Pancreas (tissue), 10 donors: ENCODE results near the gene MARS2. TPM values are rescaled to one million over a fixed set of nuclear protein-coding genes. Genes with fewer than 3 reads are reported as not detected.

Source experiments
- ATAC-seq, 4 donors: fragments of 200-7000 bp; cut with Tn5 transposase; one replicate each; pipeline versions ENCODE4 v1.8.0 to v1.9.1; 2020; ENCODE audit warnings: mild to moderate bottlenecking in 4 of 4, moderate library complexity in 4 of 4
- DNase-seq, 6 donors: peaks; one replicate each; pipeline ENCODE4 v3.0.0-alpha.2; 2020
- FAIRE-seq: peaks from 2 replicates; lab custom pipeline; 2012; peaks lifted over from hg19 to GRCh38; lab: Jason Lieb, UNC
- H3K27ac ChIP-seq, 4 donors: fragments of 200-600 bp; sonication (generic); 1 replicate in 3 of 4; 2 replicates in 1 of 4; pipeline versions ENCODE4 v1.5.0 to v1.8.0; 2020
- H3K27me3 ChIP-seq, 4 donors: fragments of 200-600 bp; one replicate each; pipeline ENCODE4 v1.8.0; 2021
- H3K36me3 ChIP-seq, 3 donors: fragments of 200-600 bp; sonication (generic) in 1 of 3; one replicate each; pipeline versions ENCODE4 v1.5.0 to v1.8.0; 2020 to 2021
- H3K4me1 ChIP-seq, 3 donors: fragments of 200-600 bp; one replicate each; pipeline ENCODE4 v1.8.0; 2021
- H3K4me3 ChIP-seq, 4 donors: fragments of 200-600 bp; sonication (generic) in 2 of 4; one replicate each; pipeline versions ENCODE4 v1.5.0 to v1.8.0; 2020 to 2021
- H3K9me3 ChIP-seq, 4 donors: fragments of 200-600 bp; one replicate each; pipeline ENCODE4 v1.8.0; 2021
- WGBS, 2 donors: extraction: QIAGEN DNeasy Blood & Tissue Kit; methylation state at CpG; one replicate each; pipeline ENCODE4 v1.1.7; 2013; 5-methylcytosine and 5-hydroxymethylcytosine counted together
- intact Hi-C, 3 donors: fragments of 100-400 bp; cut with DNase I; formaldehyde crosslinking; loops; one replicate each; pipeline versions ENCODE4 v1.11.1 to v1.14.2; 2022
- polyA plus RNA-seq, 2 donors: library from polyadenylated mRNA; stranded (reverse); fragments of 200-250 nt; gene quantifications; one replicate each; pipeline ENCODE4 v1.2.3, GENCODE V29; 2013
- total RNA-seq, 6 donors: library from RNA; stranded (reverse); fragmentation: NEBNext Ultra II Directional in 4 of 6; extraction: Animal tissue kit (Norgen Biotek cat#: 25700) in 4 of 6; gene quantifications; one replicate each; pipeline versions ENCODE4 v1.2.1 to v1.2.4, GENCODE V29; 2021 to 2023
- TF ChIP-seq, protein P1 (sequence below), 4 donors: fragments of 200-600 bp; sonication (generic) in 3 of 4; IDR thresholded peaks; one replicate each; pipeline versions ENCODE4 v1.5.0 to v1.8.0; 2021; ENCODE audit warnings: antibody characterized with exemption in 4 of 4
- donor health status: healthy with polysubstance abuse.
- donor health status: DM: no; HTN: no; CAD: no; lungs with moderate emphysema.
- donor health status: DM: no; HTN: no; CAD: no.
- donor health status: control.
- donor health status: control.
- donor health status: Bipolar disorder and iron deficiency.
- donor health status: DM: yes; HTN: yes; CAD: no.
- donor health status: DM: no; HTN: no; CAD: no.
- donor health status: DM: no; HTN: no; CAD: no.
- donor health status: DM: yes; HTN: yes; CAD: no.

Gene MARS2
- 1 to 10 TPM; 2.0 to 5.3 (median 4.0) TPM for total RNA-seq
- polyA plus RNA-seq: 1 to 10 TPM; 1.4 to 2.6 TPM

- no peaks in the 10 kb centered on the region for H3K27me3 ChIP-seq
- WGBS, 2 donors: 0% methylated on average over 84 to 86 of the region's 86 CpGs
- intact Hi-C loops: no loop called here
- FAIRE-seq (no peak), DNase-seq (peak; percentile 88 to 98 (median 95)), ATAC-seq (peak; percentile 93 to 97 (median 96))
- peak within 1 kb of the TSS; percentile 64 to 88 (median 78) for H3K27ac ChIP-seq
- peak within 1 kb of the TSS; percentile 66 to 95 (median 82) for H3K4me3 ChIP-seq
- no peaks in the 10 kb centered on the region for H3K36me3 ChIP-seq
- TF ChIP-seq, protein P1, sequence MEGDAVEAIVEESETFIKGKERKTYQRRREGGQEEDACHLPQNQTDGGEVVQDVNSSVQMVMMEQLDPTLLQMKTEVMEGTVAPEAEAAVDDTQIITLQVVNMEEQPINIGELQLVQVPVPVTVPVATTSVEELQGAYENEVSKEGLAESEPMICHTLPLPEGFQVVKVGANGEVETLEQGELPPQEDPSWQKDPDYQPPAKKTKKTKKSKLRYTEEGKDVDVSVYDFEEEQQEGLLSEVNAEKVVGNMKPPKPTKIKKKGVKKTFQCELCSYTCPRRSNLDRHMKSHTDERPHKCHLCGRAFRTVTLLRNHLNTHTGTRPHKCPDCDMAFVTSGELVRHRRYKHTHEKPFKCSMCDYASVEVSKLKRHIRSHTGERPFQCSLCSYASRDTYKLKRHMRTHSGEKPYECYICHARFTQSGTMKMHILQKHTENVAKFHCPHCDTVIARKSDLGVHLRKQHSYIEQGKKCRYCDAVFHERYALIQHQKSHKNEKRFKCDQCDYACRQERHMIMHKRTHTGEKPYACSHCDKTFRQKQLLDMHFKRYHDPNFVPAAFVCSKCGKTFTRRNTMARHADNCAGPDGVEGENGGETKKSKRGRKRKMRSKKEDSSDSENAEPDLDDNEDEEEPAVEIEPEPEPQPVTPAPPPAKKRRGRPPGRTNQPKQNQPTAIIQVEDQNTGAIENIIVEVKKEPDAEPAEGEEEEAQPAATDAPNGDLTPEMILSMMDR (IDR thresholded peaks at IDR 0.05): no peak
- H3K9me3 ChIP-seq: no peaks in the 10 kb centered on the region
- H3K4me1 ChIP-seq: peaks cover 20 to 29% (median 28%) of the 10 kb centered on the region in 3 donors
Measured at GRCh38 chr2:197705121-197705911, at the start of gene MARS2. Gene MARS2, plus strand, starts transcription at chr2:197705369. Its CDS starts 37 bp downstream, at chr2:197705406.

- intact Hi-C loops: no loop called here
- no peak for ATAC-seq
Measured at GRCh38 chr2:197657562-197657961, 47.6 kb upstream of the MARS2 start.

GRCh38 chr2:197661626-197662025 lies 43.5 kb upstream of the MARS2 start:
- 67 to 69% methylated on average over 3 of the region's 3 CpGs for WGBS, 2 donors
- intact Hi-C loops: no loop called here

More at GRCh38 chr2:197657562-197657961, 47.6 kb upstream of the MARS2 start:
- H3K4me3 ChIP-seq: no peak overlapping the region
- no peak overlapping the region for H3K27ac ChIP-seq
- DNase-seq (no peak), FAIRE-seq (no peak)
- no peaks in the 10 kb centered on the region for H3K27me3 ChIP-seq
- H3K36me3 ChIP-seq: no peaks in the 10 kb centered on the region
- TF ChIP-seq, protein P1 (IDR thresholded peaks at IDR 0.05): no peak
- H3K4me1 ChIP-seq: no peaks in the 10 kb centered on the region
- H3K9me3 ChIP-seq: no peaks in the 10 kb centered on the region

DNA sequence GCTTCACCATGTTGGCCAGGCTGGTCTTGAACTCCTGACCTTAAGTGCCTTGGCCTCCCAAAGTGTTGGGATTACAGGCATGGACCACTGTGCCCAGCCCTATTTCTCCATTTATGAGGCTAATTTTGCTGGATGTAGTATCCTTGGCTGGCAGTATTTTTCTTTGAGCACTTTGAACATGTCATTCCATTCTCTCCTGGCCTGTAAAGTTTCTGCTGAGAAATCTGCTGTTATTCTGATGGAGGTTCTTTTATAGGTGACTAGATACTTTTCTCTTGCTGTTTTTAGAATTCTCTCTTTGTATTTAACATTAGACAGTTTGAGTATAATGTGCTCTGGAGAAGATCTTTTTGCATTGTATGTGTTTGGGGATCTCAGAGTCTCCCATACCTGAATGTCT lies 38.9 kb upstream of the MARS2 start:
- intact Hi-C loops: no loop called here
- Histone ChIP-seq H3K4me1 (no peaks in the 10 kb centered on the region), H3K27ac (no peak overlapping the region), H3K4me3 (no peak overlapping the region), H3K36me3 (no peaks in the 10 kb centered on the region), H3K9me3 (no peaks in the 10 kb centered on the region), H3K27me3 (no peaks in the 10 kb centered on the region)
- no peak for ATAC-seq
- no peak for DNase-seq
- TF ChIP-seq, protein P1 (IDR thresholded peaks at IDR 0.05): no peak
- no peak for FAIRE-seq

More at GRCh38 chr2:197661626-197662025, 43.5 kb upstream of the MARS2 start:
- H3K27me3 ChIP-seq: no peaks in the 10 kb centered on the region
- no peak overlapping the region for H3K27ac ChIP-seq
- H3K4me3 ChIP-seq: no peak overlapping the region
- FAIRE-seq (no peak), DNase-seq (no peak), ATAC-seq (no peak)
- H3K9me3 ChIP-seq: no peaks in the 10 kb centered on the region
- no peaks in the 10 kb centered on the region for H3K36me3 ChIP-seq
- TF ChIP-seq, protein P1 (IDR thresholded peaks at IDR 0.05): no peak
- H3K4me1 ChIP-seq: no peaks in the 10 kb centered on the region

DNA sequence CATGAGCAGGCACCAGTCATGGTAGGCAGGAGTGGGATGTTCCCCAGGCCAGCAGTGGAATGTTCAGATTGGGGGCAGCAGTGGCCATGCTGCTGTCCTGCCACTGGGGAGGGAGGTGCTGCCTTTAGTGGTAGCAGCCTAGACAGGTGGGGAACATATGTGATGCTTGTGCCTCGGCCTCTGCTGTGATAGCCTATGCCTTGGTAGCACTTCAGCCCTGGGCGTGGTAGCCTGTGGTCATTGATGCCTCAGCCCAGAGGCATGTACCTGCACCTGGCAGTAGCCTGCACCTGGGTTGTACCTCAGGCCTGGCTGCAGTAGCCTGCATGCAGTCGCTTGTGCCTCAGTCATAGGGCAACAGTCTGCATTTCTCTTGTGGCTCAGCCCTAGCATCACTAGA lies 36.9 kb upstream of the MARS2 start:
- WGBS, 2 donors: 77 to 90% methylated on average over 3 of the region's 3 CpGs
- FAIRE-seq: no peak

More for the DNA sequence above, 36.9 kb upstream of the MARS2 start:
- no peak overlapping the region for H3K27ac ChIP-seq
- intact Hi-C loops: no loop called here
- no peaks in the 10 kb centered on the region for H3K4me1 ChIP-seq
- DNase-seq (peak in 1 of 6 donors; percentile 40), ATAC-seq (no peak)
- TF ChIP-seq, protein P1 (IDR thresholded peaks at IDR 0.05): no peak
- no peaks in the 10 kb centered on the region for H3K27me3 ChIP-seq
- no peak overlapping the region for H3K4me3 ChIP-seq
- no peaks in the 10 kb centered on the region for H3K36me3 ChIP-seq
- no peaks in the 10 kb centered on the region for H3K9me3 ChIP-seq
